GM12873 (cell line): Measurements from ENCODE around the gene FSHR.

Experiments used
- TF ChIP-seq, protein P1 (sequence below): IDR thresholded peaks from 2 replicates; pipeline ENCODE4 v1.5.1; 2012; ENCODE audit warnings: low read depth, mild to moderate bottlenecking, moderate library complexity, low read length, control low read depth; ENCODE audit not compliant: insufficient read depth; ENCODE audit errors: missing control alignments

The FSHR gene, protein sequence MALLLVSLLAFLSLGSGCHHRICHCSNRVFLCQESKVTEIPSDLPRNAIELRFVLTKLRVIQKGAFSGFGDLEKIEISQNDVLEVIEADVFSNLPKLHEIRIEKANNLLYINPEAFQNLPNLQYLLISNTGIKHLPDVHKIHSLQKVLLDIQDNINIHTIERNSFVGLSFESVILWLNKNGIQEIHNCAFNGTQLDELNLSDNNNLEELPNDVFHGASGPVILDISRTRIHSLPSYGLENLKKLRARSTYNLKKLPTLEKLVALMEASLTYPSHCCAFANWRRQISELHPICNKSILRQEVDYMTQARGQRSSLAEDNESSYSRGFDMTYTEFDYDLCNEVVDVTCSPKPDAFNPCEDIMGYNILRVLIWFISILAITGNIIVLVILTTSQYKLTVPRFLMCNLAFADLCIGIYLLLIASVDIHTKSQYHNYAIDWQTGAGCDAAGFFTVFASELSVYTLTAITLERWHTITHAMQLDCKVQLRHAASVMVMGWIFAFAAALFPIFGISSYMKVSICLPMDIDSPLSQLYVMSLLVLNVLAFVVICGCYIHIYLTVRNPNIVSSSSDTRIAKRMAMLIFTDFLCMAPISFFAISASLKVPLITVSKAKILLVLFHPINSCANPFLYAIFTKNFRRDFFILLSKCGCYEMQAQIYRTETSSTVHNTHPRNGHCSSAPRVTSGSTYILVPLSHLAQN

DNA sequence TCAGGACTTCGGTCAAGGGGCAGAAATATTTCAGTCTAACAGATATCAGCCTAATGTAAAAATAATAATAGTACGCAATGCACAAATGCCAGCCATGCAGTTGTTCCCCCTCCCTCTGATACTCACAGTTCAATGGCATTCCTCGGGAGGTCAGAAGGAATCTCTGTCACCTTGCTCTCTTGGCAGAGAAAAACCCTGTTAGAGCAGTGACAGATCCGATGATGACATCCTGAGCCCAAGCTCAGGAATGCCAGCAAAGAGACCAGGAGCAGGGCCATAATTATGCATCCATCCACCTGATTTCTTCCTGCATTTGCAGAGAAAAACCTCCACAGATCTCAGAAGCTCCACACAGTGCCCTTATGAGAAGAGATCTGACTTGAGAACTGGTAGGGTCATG lies at the start of gene FSHR:
Gene FSHR, minus strand, starts transcription at position 376 of the 400 bp plus-strand sequence. Its CDS starts 98 bp downstream, at position 278.
- TF ChIP-seq, protein P1, sequence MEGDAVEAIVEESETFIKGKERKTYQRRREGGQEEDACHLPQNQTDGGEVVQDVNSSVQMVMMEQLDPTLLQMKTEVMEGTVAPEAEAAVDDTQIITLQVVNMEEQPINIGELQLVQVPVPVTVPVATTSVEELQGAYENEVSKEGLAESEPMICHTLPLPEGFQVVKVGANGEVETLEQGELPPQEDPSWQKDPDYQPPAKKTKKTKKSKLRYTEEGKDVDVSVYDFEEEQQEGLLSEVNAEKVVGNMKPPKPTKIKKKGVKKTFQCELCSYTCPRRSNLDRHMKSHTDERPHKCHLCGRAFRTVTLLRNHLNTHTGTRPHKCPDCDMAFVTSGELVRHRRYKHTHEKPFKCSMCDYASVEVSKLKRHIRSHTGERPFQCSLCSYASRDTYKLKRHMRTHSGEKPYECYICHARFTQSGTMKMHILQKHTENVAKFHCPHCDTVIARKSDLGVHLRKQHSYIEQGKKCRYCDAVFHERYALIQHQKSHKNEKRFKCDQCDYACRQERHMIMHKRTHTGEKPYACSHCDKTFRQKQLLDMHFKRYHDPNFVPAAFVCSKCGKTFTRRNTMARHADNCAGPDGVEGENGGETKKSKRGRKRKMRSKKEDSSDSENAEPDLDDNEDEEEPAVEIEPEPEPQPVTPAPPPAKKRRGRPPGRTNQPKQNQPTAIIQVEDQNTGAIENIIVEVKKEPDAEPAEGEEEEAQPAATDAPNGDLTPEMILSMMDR, result no peak

DNA sequence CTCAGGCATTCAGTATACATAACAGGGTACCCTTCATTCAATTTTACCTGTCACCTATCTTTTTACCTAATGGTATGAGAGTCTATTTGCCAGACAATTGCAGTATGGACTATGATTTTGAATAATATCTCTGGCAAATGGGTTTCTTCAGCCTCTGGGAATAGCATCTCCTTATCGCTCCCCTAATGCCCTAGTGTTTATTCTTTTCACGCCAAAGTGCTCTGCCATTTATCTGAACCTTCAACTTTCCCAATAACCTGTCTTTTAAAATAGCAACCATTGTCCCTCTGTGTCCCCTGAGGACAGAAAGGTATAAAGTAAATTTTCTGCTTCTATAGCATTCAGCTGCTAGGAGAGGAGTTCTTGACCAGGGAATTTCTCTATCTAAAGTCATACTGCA lies 45.0 kb upstream of the FSHR start:
- TF ChIP-seq, protein P1, result no peak

DNA sequence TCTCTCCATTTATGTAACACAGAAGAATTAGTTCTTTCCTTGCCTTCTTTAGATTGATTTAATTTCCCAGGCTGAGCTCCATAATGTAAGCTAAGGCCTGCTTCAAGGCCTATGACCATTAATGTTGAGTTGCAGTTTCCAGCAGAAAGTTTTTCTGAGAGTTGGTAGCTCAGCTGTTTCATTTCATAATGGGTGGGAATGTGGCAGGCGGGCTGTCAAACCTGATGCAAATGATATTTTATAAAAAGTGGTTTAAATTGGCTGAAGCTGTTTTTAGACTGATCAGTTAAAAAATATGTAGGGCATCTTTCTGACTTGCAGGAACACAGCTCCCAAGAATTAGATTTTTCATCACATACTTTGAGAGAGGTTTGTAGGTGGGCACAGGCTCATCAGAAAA lies 40.4 kb upstream of the FSHR start:
- TF ChIP-seq, protein P1, result no peak

DNA sequence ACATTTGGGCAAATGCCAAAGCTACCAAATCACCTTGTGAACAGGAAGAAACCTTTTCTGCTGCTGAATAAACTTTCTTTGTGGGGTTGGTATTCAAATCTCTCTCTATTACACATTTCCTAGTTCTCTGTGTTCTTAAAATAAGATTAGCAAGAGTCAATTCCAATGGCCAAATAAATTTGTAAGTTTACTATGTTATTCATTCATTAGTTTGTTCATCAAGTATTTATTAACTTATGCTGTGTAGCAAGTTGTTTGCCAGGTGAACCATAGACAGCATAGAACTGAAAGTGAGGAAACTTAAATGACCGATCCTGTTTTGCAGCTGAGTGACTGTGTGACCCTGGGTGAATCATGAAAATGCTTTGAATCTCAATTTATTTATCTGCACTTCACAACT lies 37.7 kb upstream of the FSHR start:
- TF ChIP-seq, protein P1, result no peak

DNA sequence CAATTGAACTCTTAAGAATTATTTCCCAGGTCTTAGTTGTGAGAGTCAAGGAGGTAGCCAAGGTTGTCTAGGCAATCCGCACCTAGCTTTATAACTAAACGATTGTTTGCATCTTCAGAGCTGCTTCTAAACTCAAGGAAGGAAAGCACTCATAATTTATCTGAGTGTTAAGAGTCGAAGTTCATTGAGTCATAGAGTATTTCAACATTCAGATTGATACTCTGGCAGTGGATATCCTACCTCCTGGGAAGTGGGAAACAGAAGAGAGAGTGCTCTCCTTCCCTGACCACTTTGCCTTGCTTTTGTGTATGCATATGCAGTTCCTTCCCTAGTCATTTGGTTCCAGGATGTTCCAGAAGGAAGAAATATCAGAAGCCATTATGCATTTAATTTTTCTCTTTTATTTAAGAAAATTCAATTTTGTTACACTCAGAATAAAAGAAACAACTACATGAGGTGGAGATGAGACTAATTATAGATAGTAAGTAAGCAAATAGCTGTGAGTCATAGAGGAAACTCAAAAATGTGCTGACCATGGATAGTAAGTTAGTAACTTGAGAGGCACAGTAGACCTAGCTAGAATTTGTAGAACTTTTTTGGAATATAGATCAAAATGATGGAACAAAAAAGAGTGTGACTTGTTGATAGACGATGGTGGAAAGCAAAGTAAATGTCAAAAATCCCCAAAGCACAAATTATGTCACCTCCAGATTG lies 35.4 kb upstream of the FSHR start:
- TF ChIP-seq, protein P1, result no peak

DNA sequence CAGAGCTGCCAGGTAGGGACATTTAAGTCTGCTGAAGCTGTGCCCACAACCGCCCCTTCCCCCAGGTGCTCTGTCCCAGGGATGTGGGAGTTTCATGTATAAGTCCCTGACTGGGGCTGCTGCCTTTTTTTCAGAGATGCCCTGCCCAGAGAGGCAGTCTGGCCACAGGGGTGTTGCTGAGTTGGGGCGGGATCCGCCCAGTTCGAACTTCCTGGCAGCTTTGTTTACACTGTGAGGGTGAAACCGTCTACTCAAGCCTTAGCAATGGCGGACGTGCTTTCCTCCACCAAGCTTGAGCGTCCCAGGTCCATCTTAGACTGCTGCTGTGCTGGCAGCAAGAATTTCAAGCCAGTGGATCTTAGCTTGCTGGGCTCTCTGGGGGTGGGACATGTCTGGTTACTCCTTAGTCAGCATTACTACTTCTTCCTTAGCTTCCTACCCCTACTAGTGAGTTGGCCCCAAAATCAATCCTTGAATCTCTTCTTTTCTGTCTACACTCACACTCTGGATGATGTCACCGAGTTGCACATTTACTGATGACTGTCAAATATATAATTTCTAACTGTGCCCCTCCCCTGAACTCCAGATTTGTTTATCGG lies 31.8 kb upstream of the FSHR start:
- TF ChIP-seq, protein P1, result no peak
